Measurements from ENCODE around the gene RSBN1L. TPM values are rescaled to one million over a fixed set of nuclear protein-coding genes. Genes with fewer than 3 reads are reported as not detected.
"Not testable (repeated sequence)": the region's sequence is repeated elsewhere in the genome, so short reads cannot be mapped to it uniquely, and the experiment has no call there.

RSBN1L gene
- polyA plus RNA-seq, 1 donor from 2014 or later, result 8.0 TPM

- Mint-ChIP-seq H3K4me1 (peaks cover 27 to 52% (median 36%) of the 10 kb centered on the region in 3 donors), H3K27me3 (no peaks in the 10 kb centered on the region)
These were observed 63.1 kb downstream of the RSBN1L start for GRCh38 chr7:77759294-77759889.

GRCh38 chr7:77760809-77761453 lies 64.7 kb downstream of the RSBN1L start:
- Mint-ChIP-seq H3K27ac (peak overlapping the region in 1 of 3 donors; percentile 75), H3K36me3 (no peaks in the 10 kb centered on the region), H3K27me3 (no peaks in the 10 kb centered on the region), H3K4me3 (peak overlapping the region in 1 of 4 donors; percentile 84), H3K9me3 (no peaks in the 10 kb centered on the region), H3K4me1 (peaks cover 27 to 46% (median 33%) of the 10 kb centered on the region in 3 donors)

More at GRCh38 chr7:77759294-77759889, 63.1 kb downstream of the RSBN1L start:
- Mint-ChIP-seq H3K9me3 (no peaks in the 10 kb centered on the region), H3K36me3 (no peaks in the 10 kb centered on the region), H3K27ac (peak overlapping the region in 1 of 3 donors; percentile 3), H3K4me3 (peak overlapping the region in 1 of 4 donors; percentile 38)

- Mint-ChIP-seq H3K9me3 (no peaks in the 10 kb centered on the region), H3K36me3 (peaks cover 2% of the 10 kb centered on the region), H3K27me3 (no peaks in the 10 kb centered on the region), H3K4me1 (peaks cover 17 to 24% (median 17%) of the 10 kb centered on the region in 3 donors), H3K4me3 (no peak overlapping the region), H3K27ac (no peak overlapping the region)
These were observed 69.2 kb downstream of the RSBN1L start for GRCh38 chr7:77765481-77765880.

- H3K9me3 Mint-ChIP-seq, result no peaks in the 10 kb centered on the region
- no peak overlapping the region for H3K27ac Mint-ChIP-seq
- no peak overlapping the region for H3K4me3 Mint-ChIP-seq
- peaks cover 14 to 21% (median 17%) of the 10 kb centered on the region in 3 donors for H3K4me1 Mint-ChIP-seq
- H3K36me3 Mint-ChIP-seq, result peaks cover 3% of the 10 kb centered on the region
- H3K27me3 Mint-ChIP-seq, result no peaks in the 10 kb centered on the region
These were observed 69.9 kb downstream of the RSBN1L start for GRCh38 chr7:77765906-77766800.

GRCh38 chr7:77766801-77767605 lies 70.7 kb downstream of the RSBN1L start:
- H3K9me3 Mint-ChIP-seq, result no peaks in the 10 kb centered on the region
- H3K27me3 Mint-ChIP-seq, result no peaks in the 10 kb centered on the region
- peaks cover 3% of the 10 kb centered on the region for H3K36me3 Mint-ChIP-seq
- no peak overlapping the region for H3K4me3 Mint-ChIP-seq
- H3K27ac Mint-ChIP-seq, result peak overlapping the region in 1 of 3 donors; percentile 11
- peaks cover 11 to 15% (median 12%) of the 10 kb centered on the region in 3 donors for H3K4me1 Mint-ChIP-seq

- Mint-ChIP-seq H3K27ac (no peak overlapping the region), H3K9me3 (no peaks in the 10 kb centered on the region), H3K4me3 (no peak overlapping the region), H3K4me1 (peaks cover 0 to 4% (median 2%) of the 10 kb centered on the region in 3 donors), H3K36me3 (peaks cover 7% of the 10 kb centered on the region), H3K27me3 (no peaks in the 10 kb centered on the region)
These were observed 74.1 kb downstream of the RSBN1L start for GRCh38 chr7:77770316-77770715.

- H3K27me3 Mint-ChIP-seq, result no peaks in the 10 kb centered on the region
- H3K9me3 Mint-ChIP-seq, result peaks cover 2 to 4% (median 2%) of the 10 kb centered on the region in 3 donors
- H3K4me3 Mint-ChIP-seq, result no peak overlapping the region
- H3K27ac Mint-ChIP-seq, result no peak overlapping the region
- H3K4me1 Mint-ChIP-seq, result peaks cover 0 to 4% (median 0%) of the 10 kb centered on the region in 3 donors
- H3K36me3 Mint-ChIP-seq, result peaks cover 13% of the 10 kb centered on the region
These were observed 75.6 kb downstream of the RSBN1L start for GRCh38 chr7:77771901-77772300.

GRCh38 chr7:77778535-77778934 lies 82.3 kb downstream of the RSBN1L start:
- Mint-ChIP-seq H3K4me3 (no peak overlapping the region), H3K36me3 (peaks cover 8% of the 10 kb centered on the region), H3K9me3 (peaks cover 2 to 4% (median 2%) of the 10 kb centered on the region in 3 donors), H3K27ac (no peak overlapping the region), H3K27me3 (no peaks in the 10 kb centered on the region), H3K4me1 (peaks cover 0 to 4% (median 0%) of the 10 kb centered on the region in 3 donors)

GRCh38 chr7:77782383-77782782 lies 86.1 kb downstream of the RSBN1L start:
- no peaks in the 10 kb centered on the region for H3K27me3 Mint-ChIP-seq
- peaks cover 10% of the 10 kb centered on the region for H3K36me3 Mint-ChIP-seq
- H3K27ac Mint-ChIP-seq, result no peak overlapping the region
- H3K9me3 Mint-ChIP-seq, result no peaks in the 10 kb centered on the region
- H3K4me1 Mint-ChIP-seq, result peaks cover 5 to 13% (median 6%) of the 10 kb centered on the region in 3 donors
- H3K4me3 Mint-ChIP-seq, result no peak overlapping the region

GRCh38 chr7:77783111-77783510 lies 86.9 kb downstream of the RSBN1L start:
- Mint-ChIP-seq H3K4me3 (no peak overlapping the region), H3K4me1 (peaks cover 5 to 13% (median 6%) of the 10 kb centered on the region in 3 donors), H3K27me3 (no peaks in the 10 kb centered on the region), H3K27ac (no peak overlapping the region), H3K9me3 (no peaks in the 10 kb centered on the region), H3K36me3 (peaks cover 10% of the 10 kb centered on the region)

GRCh38 chr7:77783545-77783944 lies 87.3 kb downstream of the RSBN1L start:
- peaks cover 11% of the 10 kb centered on the region for H3K36me3 Mint-ChIP-seq
- no peak overlapping the region for H3K4me3 Mint-ChIP-seq
- no peaks in the 10 kb centered on the region for H3K27me3 Mint-ChIP-seq
- peaks cover 6 to 13% (median 6%) of the 10 kb centered on the region in 3 donors for H3K4me1 Mint-ChIP-seq
- peak overlapping the region in 1 of 3 donors; percentile 64 for H3K27ac Mint-ChIP-seq
- H3K9me3 Mint-ChIP-seq, result no peaks in the 10 kb centered on the region

- not testable (repeated sequence) for H3K9me3 Mint-ChIP-seq, H3K27me3 Mint-ChIP-seq, H3K4me3 Mint-ChIP-seq
- Mint-ChIP-seq H3K4me1 (peaks cover 9 to 15% (median 9%) of the 10 kb centered on the region in 3 donors), H3K27ac (peak overlapping the region in 2 of 3 donors; percentile 4 to 80), H3K36me3 (peaks cover 14% of the 10 kb centered on the region)
These were observed 88.2 kb downstream of the RSBN1L start for GRCh38 chr7:77784426-77784825.

GRCh38 chr7:77786018-77786417 lies 89.8 kb downstream of the RSBN1L start:
- Mint-ChIP-seq H3K4me1 (peaks cover 9 to 15% (median 9%) of the 10 kb centered on the region in 3 donors), H3K4me3 (peak overlapping the region in 1 of 4 donors; percentile 22), H3K36me3 (peaks cover 14% of the 10 kb centered on the region), H3K9me3 (no peaks in the 10 kb centered on the region), H3K27ac (peak overlapping the region in 1 of 3 donors; percentile 10), H3K27me3 (no peaks in the 10 kb centered on the region)

- no peaks in the 10 kb centered on the region for H3K9me3 Mint-ChIP-seq
- H3K4me3 Mint-ChIP-seq, result no peak overlapping the region
- peaks cover 11 to 16% (median 15%) of the 10 kb centered on the region in 3 donors for H3K4me1 Mint-ChIP-seq
- H3K27me3 Mint-ChIP-seq, result no peaks in the 10 kb centered on the region
- peaks cover 14% of the 10 kb centered on the region for H3K36me3 Mint-ChIP-seq
- peak overlapping the region in 1 of 3 donors; percentile 13 for H3K27ac Mint-ChIP-seq
These were observed 90.5 kb downstream of the RSBN1L start for GRCh38 chr7:77786741-77787140.

Data from IgD-negative memory B cell (primary cell).